NCI-H82 (cell line): ENCODE results near the gene SMNDC1.
"Not testable (repeated sequence)": the region's sequence is repeated elsewhere in the genome, so short reads cannot be mapped to it uniquely, and the experiment has no call there.

Experiments used
- DNase-seq: peaks from one replicate; lab custom pipeline; 2025; lab: John Stamatoyannopoulos, UW

SMNDC1 gene

GRCh38 chr10:110284262-110284661, 20.5 kb downstream of the SMNDC1 start:
- peak; percentile 49 for DNase-seq

GRCh38 chr10:110279407-110279986, 25.2 kb downstream of the SMNDC1 start:
- DNase-seq = peak; percentile 74

GRCh38 chr10:110278562-110279406, 25.9 kb downstream of the SMNDC1 start:
- no peak for DNase-seq

- DNase-seq = no peak
Measured at GRCh38 chr10:110277591-110277990, 27.1 kb downstream of the SMNDC1 start.

- DNase-seq = no peak
Measured at GRCh38 chr10:110276603-110277002, 28.1 kb downstream of the SMNDC1 start.

GRCh38 chr10:110275128-110275729, 29.5 kb downstream of the SMNDC1 start:
- peak; percentile 89 for DNase-seq

- DNase-seq = no peak
Measured at GRCh38 chr10:110274647-110275046, 30.1 kb downstream of the SMNDC1 start.

- peak; percentile 12 for DNase-seq
Measured at GRCh38 chr10:110274072-110274627, 30.6 kb downstream of the SMNDC1 start.

- DNase-seq = no peak
Measured at GRCh38 chr10:110273474-110273873, 31.2 kb downstream of the SMNDC1 start.

- not testable (repeated sequence) for DNase-seq
Measured at GRCh38 chr10:110272995-110273394, 31.7 kb downstream of the SMNDC1 start.

GRCh38 chr10:110269374-110270318, 35.1 kb downstream of the SMNDC1 start:
- no peak for DNase-seq

GRCh38 chr10:110268971-110269370, 35.7 kb downstream of the SMNDC1 start:
- DNase-seq = peak; percentile 2

- DNase-seq = no peak
Measured at GRCh38 chr10:110268442-110268841, 36.3 kb downstream of the SMNDC1 start.

- no peak for DNase-seq
Measured at GRCh38 chr10:110267276-110267675, 37.4 kb downstream of the SMNDC1 start.

- peak; percentile 51 for DNase-seq
Measured at GRCh38 chr10:110265573-110266193, 39.0 kb downstream of the SMNDC1 start.

- DNase-seq = no peak
Measured at GRCh38 chr10:110263164-110263563, 41.6 kb downstream of the SMNDC1 start.

GRCh38 chr10:110260746-110261477, 43.8 kb downstream of the SMNDC1 start:
- DNase-seq = no peak

GRCh38 chr10:110259317-110259716, 45.4 kb downstream of the SMNDC1 start:
- no peak for DNase-seq

GRCh38 chr10:110258542-110258941, 46.2 kb downstream of the SMNDC1 start:
- DNase-seq = no peak

GRCh38 chr10:110254467-110254866, 50.3 kb downstream of the SMNDC1 start:
- no peak for DNase-seq
